ENCODE measurements around the gene SORCS2.

The SORCS2 gene

DNA sequence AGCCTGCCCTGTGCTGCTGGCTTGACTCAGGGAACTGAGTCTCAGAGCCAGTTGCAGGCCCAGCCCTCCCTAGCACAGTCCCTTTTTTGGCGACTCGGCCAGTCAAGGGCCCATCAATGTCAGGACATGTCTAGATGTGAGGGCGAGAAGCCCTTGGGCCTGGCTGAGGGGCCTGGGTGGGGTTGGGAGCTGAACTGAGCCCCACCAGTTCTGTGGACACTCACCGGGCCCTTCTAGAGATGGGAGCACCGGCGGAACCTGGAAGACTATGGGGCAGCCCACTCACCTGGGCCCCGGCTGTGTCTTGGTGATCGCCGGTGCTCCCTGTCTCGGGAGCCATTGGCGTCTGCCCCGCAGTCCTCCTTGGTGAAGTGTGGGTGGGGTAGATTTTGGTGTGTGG, 501.4 kb downstream of the SORCS2 start:
- in situ Hi-C loops (cut with MboI; ENCODE audit: low pct_unique_long_range_greater_than_20kb, low sequenced_read_pairs, unreplicated experiment) = no loop called here
- TF ChIP-seq, protein P1, sequence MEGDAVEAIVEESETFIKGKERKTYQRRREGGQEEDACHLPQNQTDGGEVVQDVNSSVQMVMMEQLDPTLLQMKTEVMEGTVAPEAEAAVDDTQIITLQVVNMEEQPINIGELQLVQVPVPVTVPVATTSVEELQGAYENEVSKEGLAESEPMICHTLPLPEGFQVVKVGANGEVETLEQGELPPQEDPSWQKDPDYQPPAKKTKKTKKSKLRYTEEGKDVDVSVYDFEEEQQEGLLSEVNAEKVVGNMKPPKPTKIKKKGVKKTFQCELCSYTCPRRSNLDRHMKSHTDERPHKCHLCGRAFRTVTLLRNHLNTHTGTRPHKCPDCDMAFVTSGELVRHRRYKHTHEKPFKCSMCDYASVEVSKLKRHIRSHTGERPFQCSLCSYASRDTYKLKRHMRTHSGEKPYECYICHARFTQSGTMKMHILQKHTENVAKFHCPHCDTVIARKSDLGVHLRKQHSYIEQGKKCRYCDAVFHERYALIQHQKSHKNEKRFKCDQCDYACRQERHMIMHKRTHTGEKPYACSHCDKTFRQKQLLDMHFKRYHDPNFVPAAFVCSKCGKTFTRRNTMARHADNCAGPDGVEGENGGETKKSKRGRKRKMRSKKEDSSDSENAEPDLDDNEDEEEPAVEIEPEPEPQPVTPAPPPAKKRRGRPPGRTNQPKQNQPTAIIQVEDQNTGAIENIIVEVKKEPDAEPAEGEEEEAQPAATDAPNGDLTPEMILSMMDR (IDR thresholded peaks at IDR 0.05; ENCODE audit: extremely low read depth, insufficient read depth, missing control alignments) = no peak
- DNase-seq (ENCODE audit: low spot score) = no peak

DNA sequence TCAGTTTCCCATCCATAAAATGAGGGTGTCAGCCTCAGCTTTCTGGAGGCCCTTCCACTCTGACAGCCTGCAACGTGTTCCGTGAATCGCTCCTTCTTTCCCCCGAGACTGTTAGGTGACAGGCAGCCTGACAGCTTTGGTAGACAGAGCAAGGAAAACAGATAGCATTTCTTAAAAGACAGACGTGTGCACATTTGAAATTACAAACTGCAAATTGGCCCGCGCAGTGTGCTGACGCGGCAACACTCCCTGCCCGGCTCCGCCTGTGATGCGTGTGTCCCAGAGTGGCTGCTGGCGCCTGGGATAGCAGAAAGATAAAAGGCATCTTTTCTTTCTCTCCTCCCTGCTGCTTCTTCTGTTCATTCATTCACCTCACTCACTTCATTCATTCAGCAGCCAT, 502.0 kb downstream of the SORCS2 start:
- DNase-seq (ENCODE audit: low spot score) = no peak
- in situ Hi-C loops (cut with MboI; ENCODE audit: low pct_unique_long_range_greater_than_20kb, low sequenced_read_pairs, unreplicated experiment) = no loop called here
- TF ChIP-seq, protein P1 (IDR thresholded peaks at IDR 0.05; ENCODE audit: extremely low read depth, insufficient read depth, missing control alignments) = no peak

DNA sequence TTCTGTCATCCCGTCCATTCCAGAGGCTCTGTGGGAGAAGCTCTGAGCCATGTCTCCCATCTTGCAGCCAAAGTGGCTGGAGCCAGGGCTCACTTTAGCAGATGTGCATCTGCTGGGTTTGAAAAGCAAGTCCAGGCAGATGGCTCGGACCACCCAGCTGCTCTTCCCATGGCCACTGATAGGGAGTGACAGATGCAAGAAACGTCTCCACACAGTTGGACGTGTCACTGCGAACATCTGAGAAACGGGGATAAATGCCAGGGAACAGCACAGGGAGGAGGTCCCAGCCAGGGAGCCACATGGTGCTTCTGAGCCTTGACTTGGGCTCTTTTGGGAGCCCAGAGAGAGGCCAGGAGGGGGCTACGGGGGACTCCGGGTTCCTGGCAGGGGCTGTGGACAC, 505.0 kb downstream of the SORCS2 start:
- TF ChIP-seq, protein P1 (IDR thresholded peaks at IDR 0.05; ENCODE audit: extremely low read depth, insufficient read depth, missing control alignments) = no peak
- in situ Hi-C loops (cut with MboI; ENCODE audit: low pct_unique_long_range_greater_than_20kb, low sequenced_read_pairs, unreplicated experiment) = no loop called here

DNA sequence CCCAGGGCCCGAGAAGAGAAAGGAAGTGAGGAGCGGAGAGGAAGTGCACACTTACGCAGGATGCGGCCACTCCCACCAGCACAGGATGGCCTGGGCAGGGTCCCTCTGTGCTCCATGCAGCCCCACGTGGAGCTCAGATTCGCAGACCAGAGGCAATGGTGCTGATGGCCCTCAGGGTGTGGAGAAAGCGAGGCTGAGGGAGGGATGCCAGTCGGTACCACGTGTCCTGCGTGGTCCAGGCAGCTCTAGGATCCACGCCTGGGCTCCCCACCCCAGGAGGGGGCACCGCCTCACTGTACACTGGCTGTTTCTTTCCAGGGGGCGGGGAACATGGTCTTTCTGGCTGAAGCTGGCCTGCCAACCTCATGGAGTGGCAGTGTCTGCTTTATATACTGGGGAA, 505.5 kb downstream of the SORCS2 start:
- DNase-seq (ENCODE audit: low spot score) = no peak
- TF ChIP-seq, protein P1 (IDR thresholded peaks at IDR 0.05; ENCODE audit: extremely low read depth, insufficient read depth, missing control alignments) = no peak
- in situ Hi-C loops (cut with MboI; ENCODE audit: low pct_unique_long_range_greater_than_20kb, low sequenced_read_pairs, unreplicated experiment) = no loop called here

More for the DNA sequence above, 505.0 kb downstream of the SORCS2 start:
- no peak for DNase-seq (ENCODE audit: low spot score)

DNA sequence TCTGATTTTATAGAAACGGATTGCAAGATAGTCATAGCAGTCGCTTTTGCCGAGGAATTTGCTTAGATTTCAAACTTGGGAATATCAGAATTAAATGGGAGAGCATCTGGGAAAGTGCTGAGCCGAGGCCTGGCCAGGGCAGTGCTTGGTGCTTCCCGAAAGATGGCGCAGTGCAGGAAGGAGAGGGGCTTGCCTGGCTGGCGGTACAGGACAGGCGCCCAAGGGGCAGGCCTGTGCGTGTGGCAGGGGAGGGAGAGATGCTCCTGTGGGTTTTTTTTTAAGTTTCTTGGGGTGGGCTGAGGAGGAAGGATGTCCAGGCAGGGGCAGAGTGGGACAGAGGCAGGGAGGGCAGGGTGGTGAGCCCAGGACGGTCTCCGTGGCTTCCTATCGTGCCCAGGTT, 506.2 kb downstream of the SORCS2 start:
- in situ Hi-C loops (cut with MboI; ENCODE audit: low pct_unique_long_range_greater_than_20kb, low sequenced_read_pairs, unreplicated experiment) = no loop called here
- TF ChIP-seq, protein P1 (IDR thresholded peaks at IDR 0.05; ENCODE audit: extremely low read depth, insufficient read depth, missing control alignments) = no peak
- DNase-seq (ENCODE audit: low spot score) = no peak

DNA sequence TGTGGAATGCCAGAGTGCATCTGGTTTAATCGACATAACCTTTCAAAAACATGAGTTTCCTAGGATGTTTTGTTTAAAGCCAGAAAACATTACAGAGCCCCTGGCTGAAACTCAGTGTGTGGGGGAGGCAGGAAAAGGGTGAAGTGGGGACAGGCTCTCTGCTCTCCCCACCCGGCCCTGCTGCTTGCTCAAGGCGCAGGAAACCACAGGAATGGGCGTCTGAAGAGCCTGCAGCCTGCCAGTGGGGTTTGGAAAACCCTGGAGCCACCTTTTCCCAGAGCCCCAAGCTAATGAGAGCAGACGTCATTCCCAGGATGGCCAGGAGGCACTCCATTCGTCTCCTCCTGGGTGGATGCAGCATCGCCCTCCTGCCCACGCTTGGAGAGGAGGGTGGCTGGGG, 506.7 kb downstream of the SORCS2 start:
- DNase-seq (ENCODE audit: low spot score) = no peak
- TF ChIP-seq, protein P1 (IDR thresholded peaks at IDR 0.05; ENCODE audit: extremely low read depth, insufficient read depth, missing control alignments) = no peak
- in situ Hi-C loops (cut with MboI; ENCODE audit: low pct_unique_long_range_greater_than_20kb, low sequenced_read_pairs, unreplicated experiment) = no loop called here

DNA sequence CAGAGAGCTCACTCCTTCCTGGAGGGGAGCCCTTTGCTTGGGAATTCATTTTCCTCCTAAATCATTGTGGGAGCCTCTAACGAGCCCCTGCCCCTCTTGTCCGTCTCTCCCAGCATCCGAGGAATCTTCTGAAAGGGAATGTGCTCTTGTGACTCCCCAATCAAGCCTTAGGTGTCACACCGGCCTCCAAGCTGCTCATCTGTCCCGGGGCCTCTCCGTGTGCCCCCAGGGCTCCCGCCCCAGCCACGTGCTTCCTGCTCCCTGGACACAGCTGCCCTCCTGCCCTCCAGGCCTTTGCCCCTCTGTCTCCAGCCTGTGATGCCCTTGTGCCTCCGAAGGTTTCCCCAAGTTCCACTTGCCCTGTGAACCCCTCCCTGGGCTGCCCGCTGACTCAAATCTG, 507.5 kb downstream of the SORCS2 start:
- TF ChIP-seq, protein P1 (IDR thresholded peaks at IDR 0.05; ENCODE audit: extremely low read depth, insufficient read depth, missing control alignments) = no peak
- DNase-seq (ENCODE audit: low spot score) = no peak
- in situ Hi-C loops (cut with MboI; ENCODE audit: low pct_unique_long_range_greater_than_20kb, low sequenced_read_pairs, unreplicated experiment) = loop anchor here (25.0 kb wide), 1 partner anchor 488 kb away; no protein-coding TSS in a partner anchor
